Ovary (tissue), 3 donors: Measurements from ENCODE around the gene VILL.

Experiments used
- POLR2A ChIP-seq: fragments of 450-650 bp; IDR thresholded peaks from one replicate; pipeline ENCODE4 v1.6.1; 2017; ENCODE audit warnings: antibody characterized with exemption, mild to moderate bottlenecking, moderate library complexity
- TF ChIP-seq, protein P1 (sequence below), 3 donors: fragments of 450-650 bp in 2 of 3; fragments of 200-600 bp in 1 of 3; IDR thresholded peaks; one replicate each; pipeline versions ENCODE4 v1.5.1 to v1.8.0; 2016 to 2022; ENCODE audit warnings: antibody characterized with exemption in 3 of 3, mild to moderate bottlenecking in 1 of 3
- donor health status: DM: no; HTN: no; CAD: no.

DNA sequence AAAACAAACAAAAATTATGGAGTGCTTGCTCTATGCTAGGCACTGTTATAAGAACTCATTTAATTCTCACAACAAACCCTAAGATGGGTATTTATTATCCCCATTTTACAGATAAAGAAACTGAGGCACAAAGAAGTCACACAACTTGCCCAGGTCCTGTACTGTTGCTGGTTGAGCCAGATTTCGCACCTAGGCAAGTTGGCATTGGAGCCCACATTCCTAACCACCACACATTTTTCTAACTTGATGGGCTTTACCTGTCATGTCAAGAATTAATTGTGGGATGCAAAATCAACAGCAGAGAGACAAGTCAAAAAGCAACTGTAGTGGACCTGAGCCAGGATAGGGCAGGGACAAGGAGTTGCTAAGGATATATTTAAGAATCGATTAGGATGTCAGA lies 47.9 kb upstream of the VILL start:
- TF ChIP-seq, protein P1, sequence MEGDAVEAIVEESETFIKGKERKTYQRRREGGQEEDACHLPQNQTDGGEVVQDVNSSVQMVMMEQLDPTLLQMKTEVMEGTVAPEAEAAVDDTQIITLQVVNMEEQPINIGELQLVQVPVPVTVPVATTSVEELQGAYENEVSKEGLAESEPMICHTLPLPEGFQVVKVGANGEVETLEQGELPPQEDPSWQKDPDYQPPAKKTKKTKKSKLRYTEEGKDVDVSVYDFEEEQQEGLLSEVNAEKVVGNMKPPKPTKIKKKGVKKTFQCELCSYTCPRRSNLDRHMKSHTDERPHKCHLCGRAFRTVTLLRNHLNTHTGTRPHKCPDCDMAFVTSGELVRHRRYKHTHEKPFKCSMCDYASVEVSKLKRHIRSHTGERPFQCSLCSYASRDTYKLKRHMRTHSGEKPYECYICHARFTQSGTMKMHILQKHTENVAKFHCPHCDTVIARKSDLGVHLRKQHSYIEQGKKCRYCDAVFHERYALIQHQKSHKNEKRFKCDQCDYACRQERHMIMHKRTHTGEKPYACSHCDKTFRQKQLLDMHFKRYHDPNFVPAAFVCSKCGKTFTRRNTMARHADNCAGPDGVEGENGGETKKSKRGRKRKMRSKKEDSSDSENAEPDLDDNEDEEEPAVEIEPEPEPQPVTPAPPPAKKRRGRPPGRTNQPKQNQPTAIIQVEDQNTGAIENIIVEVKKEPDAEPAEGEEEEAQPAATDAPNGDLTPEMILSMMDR (IDR thresholded peaks at IDR 0.05): no peak
- TF ChIP-seq POLR2A: no peak
